Activated CD8-positive, alpha-beta memory T cell treated with anti-CD3 and anti-CD28 coated beads, Interleukin-2, amount 50 U/mL, for 1 hour (primary cell): Measurements from ENCODE around the gene DNAJA1.

Experiments used
- DNase-seq: peaks from one replicate; pipeline ENCODE4 v3.0.0-alpha.2; 2020; ENCODE audit errors: extremely low read depth

The DNAJA1 gene

GRCh38 chr9:33025572-33026342 is 684 bp downstream of the DNAJA1 start:
- DNase-seq: peak; percentile 36

GRCh38 chr9:33029231-33029786 is 4.2 kb downstream of the DNAJA1 start:
- no peak for DNase-seq

- DNase-seq: no peak
These were observed 5.2 kb downstream of the DNAJA1 start for GRCh38 chr9:33030285-33030684.

GRCh38 chr9:33032292-33032691 is 7.2 kb downstream of the DNAJA1 start:
- no peak for DNase-seq

- no peak for DNase-seq
These were observed 7.8 kb downstream of the DNAJA1 start for GRCh38 chr9:33032865-33033264.

GRCh38 chr9:33040792-33041431 is 15.8 kb downstream of the DNAJA1 start:
- no peak for DNase-seq

GRCh38 chr9:33041432-33042188 is 16.5 kb downstream of the DNAJA1 start:
- DNase-seq: no peak

- no peak for DNase-seq
These were observed 17.4 kb downstream of the DNAJA1 start for GRCh38 chr9:33042473-33042872.

GRCh38 chr9:33043671-33044070 is 18.6 kb downstream of the DNAJA1 start:
- DNase-seq: no peak

GRCh38 chr9:33044162-33044673 is 19.1 kb downstream of the DNAJA1 start:
- DNase-seq: peak; percentile 37

- DNase-seq: no peak
These were observed 19.7 kb downstream of the DNAJA1 start for GRCh38 chr9:33044677-33045282.

- no peak for DNase-seq
These were observed 21.0 kb downstream of the DNAJA1 start for GRCh38 chr9:33046061-33046460.

- no peak for DNase-seq
These were observed 23.0 kb downstream of the DNAJA1 start for GRCh38 chr9:33048054-33048465.

- DNase-seq: no peak
These were observed 24.7 kb downstream of the DNAJA1 start for GRCh38 chr9:33049680-33050361.

- DNase-seq: no peak
These were observed 26.1 kb downstream of the DNAJA1 start for GRCh38 chr9:33051144-33051543.

GRCh38 chr9:33065157-33066076 is 40.3 kb downstream of the DNAJA1 start:
- DNase-seq: no peak

- no peak for DNase-seq
These were observed 43.9 kb downstream of the DNAJA1 start for GRCh38 chr9:33068991-33069390.

- peak; percentile 91 for DNase-seq
These were observed 51.3 kb downstream of the DNAJA1 start, which contains the start of gene SMU1 for GRCh38 chr9:33076046-33077004. TSS of gene SMU1 (minus strand) at chr9:33076674. CDS start at chr9:33076608, 66 bp downstream.

GRCh38 chr9:33080534-33080933 is 55.5 kb downstream of the DNAJA1 start:
- no peak for DNase-seq
